Suprapubic skin (tissue), 4 donors: Measurements from ENCODE around the gene TFB2M.

Experiments used
- EP300 ChIP-seq: sonication (generic); formaldehyde crosslinking; IDR thresholded peaks from one replicate; pipeline ENCODE4 v1.6.1; 2017; ENCODE audit warnings: antibody characterized with exemption
- POLR2A ChIP-seq, 2 donors: fragments of 450-650 bp; IDR thresholded peaks; one replicate each; pipeline ENCODE4 v1.6.1; 2017; ENCODE audit warnings: antibody characterized with exemption in 2 of 2, mild to moderate bottlenecking in 2 of 2, moderate library complexity in 2 of 2
- POLR2AphosphoS5 ChIP-seq, 3 donors: sonication (generic); formaldehyde crosslinking; IDR thresholded peaks; one replicate each; pipeline ENCODE4 v1.6.1; 2017; ENCODE audit warnings: antibody characterized with exemption in 3 of 3

DNA sequence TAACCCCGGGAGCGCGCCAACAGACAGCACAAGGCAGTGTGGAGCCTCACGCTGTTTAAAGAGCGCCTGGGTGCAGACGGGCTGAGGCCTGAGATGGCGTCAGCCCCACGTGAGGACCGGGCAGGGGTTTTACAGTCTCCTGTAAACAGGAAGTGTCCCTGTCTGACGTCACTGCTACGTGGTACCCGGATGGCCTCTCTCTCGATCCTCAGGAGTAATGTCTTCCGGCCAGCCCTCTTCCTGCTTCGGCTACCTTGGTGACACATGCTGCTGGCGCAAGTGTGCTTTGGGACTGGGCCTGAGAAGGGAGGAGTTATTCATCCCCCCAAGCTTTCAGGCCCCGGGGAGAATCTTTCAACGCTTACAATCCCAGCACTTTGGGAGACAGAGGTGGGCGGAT, 41.4 kb upstream of the TFB2M start:
- TF ChIP-seq POLR2AphosphoS5 (IDR thresholded peaks at IDR 0.05) (no peak), EP300 (no peak), POLR2A (IDR thresholded peaks at IDR 0.05) (no peak)
